Naive thymus-derived CD4-positive, alpha-beta T cell (primary cell): Measurements from ENCODE around the gene CAMK1D. TPM values are rescaled to one million over a fixed set of nuclear protein-coding genes. Genes with fewer than 3 reads are reported as not detected.

ENCODE experiments used
- ATAC-seq: fragments of 150-1000 bp; cut with Tn5 transposase; 2 replicates; pipeline ENCODE4 v1.10.0; 2021; ENCODE audit warnings: mild to moderate bottlenecking, moderate library complexity
- CTCF ChIA-PET: fragments of 350-600 bp; sonication (Branson Sonifier 250); formaldehyde crosslinking; loops from one replicate; lab custom pipeline; 2021; ENCODE audit warnings: antibody characterized with exemption; lab: Charles Lee
- POLR2A ChIA-PET: fragments of 350-600 bp; sonication (Branson Sonifier 250); formaldehyde crosslinking; loops from one replicate; lab custom pipeline; 2021; ENCODE audit warnings: antibody characterized with exemption, inconsistent platforms; lab: Charles Lee
- DNase-seq, 9 donors: peaks; one replicate each; pipeline versions ENCODE4 v3.0.0 to v3.0.0-alpha.2; 2020 to 2022; ENCODE audit warnings: mixed read lengths in 1 of 9
- H3K27ac ChIP-seq: one replicate; pipeline ENCODE4 v1.7.0; 2013; ENCODE audit warnings: mild to moderate bottlenecking, low read depth, low read length, moderate library complexity
- H3K27me3 ChIP-seq, 2 donors: one replicate each; pipeline ENCODE4 v1.7.0; 2013; ENCODE audit warnings: low read length in 2 of 2, mild to moderate bottlenecking in 2 of 2, moderate library complexity in 2 of 2; ENCODE audit not compliant: control insufficient read depth in 2 of 2, insufficient read depth in 2 of 2
- H3K36me3 ChIP-seq, 3 experiments: 1 replicate in 2 of 3; 2 replicates in 1 of 3; pipeline ENCODE4 v1.7.0; 2013; ENCODE audit warnings: low read length in 3 of 3, mild to moderate bottlenecking in 3 of 3, moderate library complexity in 1 of 3; ENCODE audit not compliant: insufficient read depth in 3 of 3, control insufficient read depth in 2 of 3
- H3K4me1 ChIP-seq, 2 donors: one replicate each; pipeline ENCODE4 v1.7.0; 2013; ENCODE audit warnings: low read length in 2 of 2, mild to moderate bottlenecking in 2 of 2, moderate library complexity in 1 of 2; ENCODE audit not compliant: control insufficient read depth in 2 of 2, insufficient read depth in 2 of 2
- H3K4me3 ChIP-seq: 2 replicates; pipeline ENCODE4 v1.7.0; 2013; ENCODE audit warnings: mild to moderate bottlenecking, low read length
- H3K9me3 ChIP-seq, 3 experiments: 1 replicate in 2 of 3; 2 replicates in 1 of 3; pipeline ENCODE4 v1.7.0; 2013; ENCODE audit warnings: low read length in 3 of 3; ENCODE audit not compliant: control insufficient read depth in 2 of 3
- H3K27ac Mint-ChIP-seq, 9 donors: one replicate each; pipeline ENCODE4 v1.8.0; 2020 to 2022; ENCODE audit warnings: mixed read lengths in 9 of 9, mild to moderate bottlenecking in 8 of 9, moderate library complexity in 5 of 9, inconsistent platforms in 2 of 9
- H3K27me3 Mint-ChIP-seq, 5 donors: one replicate each; pipeline ENCODE4 v1.8.0; 2021 to 2022; ENCODE audit warnings: mixed read lengths in 5 of 5, mild to moderate bottlenecking in 1 of 5
- H3K36me3 Mint-ChIP-seq, 5 donors: one replicate each; pipeline ENCODE4 v1.8.0; 2020 to 2022; ENCODE audit warnings: mixed read lengths in 5 of 5, mild to moderate bottlenecking in 3 of 5, inconsistent platforms in 1 of 5
- H3K4me1 Mint-ChIP-seq, 7 donors: one replicate each; pipeline ENCODE4 v1.8.0; 2020 to 2022; ENCODE audit warnings: mixed read lengths in 7 of 7, mild to moderate bottlenecking in 3 of 7, inconsistent platforms in 1 of 7
- H3K4me3 Mint-ChIP-seq, 10 donors: one replicate each; pipeline ENCODE4 v1.8.0; 2020 to 2022; ENCODE audit warnings: mild to moderate bottlenecking in 10 of 10, mixed read lengths in 10 of 10, moderate library complexity in 6 of 10, inconsistent platforms in 2 of 10
- H3K9me3 Mint-ChIP-seq, 11 donors: one replicate each; pipeline ENCODE4 v1.8.0; 2020 to 2022; ENCODE audit warnings: mixed read lengths in 11 of 11, mild to moderate bottlenecking in 4 of 11, inconsistent platforms in 1 of 11, moderate library complexity in 1 of 11
- intact Hi-C, 2 donors: fragments of 100-400 bp; cut with micrococcal nuclease; formaldehyde crosslinking; loops; one replicate each; pipeline ENCODE4 v1.15.1; 2023
- polyA plus RNA-seq, 2 donors: library from polyadenylated mRNA; unstranded; fragments of 300-500 nt; fragmentation: Illumina TruSeq; gene quantifications; one replicate each; pipeline ENCODE4 v1.2.3, GENCODE V29; 2021
- total RNA-seq, 6 experiments: library from RNA in 5 of 6; stranded (reverse) in 5 of 6; gene quantifications; 1 replicate in 5 of 6; 2 replicates in 1 of 6; pipeline ENCODE4 v1.2.3 and lab custom pipeline; 2021 to 2026

Gene CAMK1D
- total and polyA plus RNA-seq, 7 experiments from 2014 or later: 12.5 to 43.2 (median 18.6) TPM

GRCh38 chr10:12338981-12339380 is 10.4 kb upstream of the CAMK1D start:
- Histone ChIP-seq H3K27me3 (no peaks in the 10 kb centered on the region), H3K36me3 (no peaks in the 10 kb centered on the region), H3K4me1 (no peaks in the 10 kb centered on the region), H3K4me3 (no peak overlapping the region), H3K9me3 (no peaks in the 10 kb centered on the region), H3K27ac (no peak overlapping the region)
- no peak for ATAC-seq
- ChIA-PET CTCF (no interaction called here), POLR2A (no interaction called here)
- Mint-ChIP-seq H3K27me3 (peaks cover 0 to 30% (median 0%) of the 10 kb centered on the region in 5 donors), H3K4me1 (peaks cover 4 to 11% (median 9%) of the 10 kb centered on the region in 7 donors), H3K27ac (no peak overlapping the region), H3K9me3 (peaks cover 0 to 11% (median 3%) of the 10 kb centered on the region in 11 donors), H3K36me3 (peaks cover 0 to 4% (median 0%) of the 10 kb centered on the region in 5 donors), H3K4me3 (no peak overlapping the region)
- no peak for DNase-seq
- intact Hi-C loops: no loop called here

- Mint-ChIP-seq H3K4me3 (no peak overlapping the region), H3K36me3 (peaks cover 0 to 4% (median 0%) of the 10 kb centered on the region in 5 donors), H3K27me3 (peaks cover 0 to 34% (median 0%) of the 10 kb centered on the region in 5 donors), H3K27ac (no peak overlapping the region), H3K4me1 (peaks cover 5 to 14% (median 11%) of the 10 kb centered on the region in 7 donors), H3K9me3 (peaks cover 0 to 11% (median 3%) of the 10 kb centered on the region in 11 donors)
- Histone ChIP-seq H3K36me3 (no peaks in the 10 kb centered on the region), H3K4me1 (no peaks in the 10 kb centered on the region), H3K27me3 (no peaks in the 10 kb centered on the region), H3K9me3 (no peaks in the 10 kb centered on the region), H3K4me3 (no peak overlapping the region), H3K27ac (no peak overlapping the region)
- intact Hi-C loops: loop anchor here in 1 of 2 donors (10.0 kb wide), 1 partner anchor 296 kb away; the partner anchor contains the start of gene UPF2
- ATAC-seq (no peak), DNase-seq (no peak)
- POLR2A ChIA-PET: no interaction called here
- CTCF ChIA-PET: interaction anchor here (0.5 kb wide), 1 partner anchor 64 kb away, joined by 3 read pairs; no protein-coding TSS in a partner anchor
Observed at GRCh38 chr10:12340371-12340770, 9.0 kb upstream of the CAMK1D start.

GRCh38 chr10:12340937-12341336 is 8.4 kb upstream of the CAMK1D start:
- Mint-ChIP-seq H3K36me3 (peaks cover 0 to 4% (median 0%) of the 10 kb centered on the region in 5 donors), H3K27ac (peak overlapping the region in 1 of 9 donors; percentile 49), H3K9me3 (peaks cover 0 to 11% (median 3%) of the 10 kb centered on the region in 11 donors), H3K4me3 (no peak overlapping the region), H3K4me1 (peaks cover 5 to 14% (median 11%) of the 10 kb centered on the region in 7 donors), H3K27me3 (peaks cover 0 to 37% (median 0%) of the 10 kb centered on the region in 5 donors)
- no peak overlapping the region for H3K4me3 ChIP-seq
- ATAC-seq: no peak
- no peak overlapping the region for H3K27ac ChIP-seq
- H3K4me1 ChIP-seq: no peaks in the 10 kb centered on the region
- no peaks in the 10 kb centered on the region for H3K9me3 ChIP-seq
- ChIA-PET POLR2A (no interaction called here), CTCF (interaction anchor here (0.5 kb wide), 1 partner anchor 63 kb away, joined by 3 read pairs; no protein-coding TSS in a partner anchor)
- H3K27me3 ChIP-seq: no peaks in the 10 kb centered on the region
- intact Hi-C loops: loop anchor here in 1 of 2 donors (10.0 kb wide), 1 partner anchor 296 kb away; the partner anchor contains the start of gene UPF2
- DNase-seq: no peak
- no peaks in the 10 kb centered on the region for H3K36me3 ChIP-seq

GRCh38 chr10:12341526-12341925 is 7.8 kb upstream of the CAMK1D start:
- no peak overlapping the region for H3K27ac ChIP-seq
- H3K4me1 Mint-ChIP-seq: peaks cover 5 to 14% (median 11%) of the 10 kb centered on the region in 7 donors
- DNase-seq (no peak), ATAC-seq (no peak)
- no peaks in the 10 kb centered on the region for H3K4me1 ChIP-seq
- H3K27me3 Mint-ChIP-seq: peaks cover 0 to 40% (median 0%) of the 10 kb centered on the region in 5 donors
- H3K27me3 ChIP-seq: no peaks in the 10 kb centered on the region
- POLR2A ChIA-PET: no interaction called here
- H3K9me3 Mint-ChIP-seq: peaks cover 0 to 11% (median 3%) of the 10 kb centered on the region in 11 donors
- no peak overlapping the region for H3K4me3 Mint-ChIP-seq
- CTCF ChIA-PET: no interaction called here
- no peak overlapping the region for H3K27ac Mint-ChIP-seq
- intact Hi-C loops: loop anchor here in 1 of 2 donors (10.0 kb wide), 1 partner anchor 297 kb away; the partner anchor contains the start of gene UPF2
- H3K36me3 ChIP-seq: no peaks in the 10 kb centered on the region
- no peaks in the 10 kb centered on the region for H3K9me3 ChIP-seq
- no peak overlapping the region for H3K4me3 ChIP-seq
- H3K36me3 Mint-ChIP-seq: peaks cover 0 to 4% (median 0%) of the 10 kb centered on the region in 5 donors

GRCh38 chr10:12344375-12345110 is 4.8 kb upstream of the CAMK1D start:
- POLR2A ChIA-PET: interaction anchor here (0.7 kb wide), 1 partner anchor 1392 kb away, joined by 5 read pairs; no protein-coding TSS in a partner anchor
- no peak for ATAC-seq
- Histone ChIP-seq H3K27ac (no peak overlapping the region), H3K4me3 (no peak overlapping the region), H3K36me3 (no peaks in the 10 kb centered on the region), H3K27me3 (no peaks in the 10 kb centered on the region), H3K9me3 (no peaks in the 10 kb centered on the region), H3K4me1 (peaks cover 7 to 8% of the 10 kb centered on the region in 2 donors)
- intact Hi-C loops: loop anchor here in 1 of 2 donors (5.0 to 10.0 kb wide), 5 partner anchors 82 to 1443 kb away; partner anchors contain the start of genes CDC123, NUDT5 and UPF2
- peaks cover 0 to 11% (median 3%) of the 10 kb centered on the region in 11 donors for H3K9me3 Mint-ChIP-seq
- peak overlapping the region in 1 of 9 donors; percentile 28 for H3K27ac Mint-ChIP-seq
- peaks cover 0 to 54% (median 0%) of the 10 kb centered on the region in 5 donors for H3K27me3 Mint-ChIP-seq
- CTCF ChIA-PET: interaction anchor here (1.0 kb wide), 1 partner anchor 312 kb away, joined by 3 read pairs; no protein-coding TSS in a partner anchor
- H3K36me3 Mint-ChIP-seq: peaks cover 0 to 4% (median 0%) of the 10 kb centered on the region in 5 donors
- no peak for DNase-seq
- H3K4me3 Mint-ChIP-seq: no peak overlapping the region
- peaks cover 0 to 30% (median 24%) of the 10 kb centered on the region in 7 donors for H3K4me1 Mint-ChIP-seq

GRCh38 chr10:12346707-12347106 is 2.6 kb upstream of the CAMK1D start:
- DNase-seq: no peak
- Histone ChIP-seq H3K27ac (no peak overlapping the region), H3K4me3 (no peak overlapping the region), H3K4me1 (peaks cover 17 to 18% of the 10 kb centered on the region in 2 donors), H3K27me3 (no peaks in the 10 kb centered on the region), H3K9me3 (no peaks in the 10 kb centered on the region), H3K36me3 (peaks cover 0 to 4% (median 0%) of the 10 kb centered on the region in 3 experiments)
- ChIA-PET POLR2A (no interaction called here), CTCF (interaction anchor here (0.6 kb wide), 1 partner anchor 22 kb away, joined by 8 read pairs; no protein-coding TSS in a partner anchor)
- H3K27me3 Mint-ChIP-seq: peaks cover 0 to 58% (median 0%) of the 10 kb centered on the region in 5 donors
- peak overlapping the region in 1 of 10 donors; percentile 22 for H3K4me3 Mint-ChIP-seq
- no peak for ATAC-seq
- intact Hi-C loops: loop anchor here in 1 of 2 donors (5.0 to 10.0 kb wide), 5 partner anchors 84 to 1441 kb away; partner anchors contain the start of genes CDC123, NUDT5 and UPF2
- peaks cover 10 to 34% (median 27%) of the 10 kb centered on the region in 7 donors for H3K4me1 Mint-ChIP-seq
- H3K9me3 Mint-ChIP-seq: peaks cover 0 to 11% (median 3%) of the 10 kb centered on the region in 11 donors
- peak overlapping the region in 2 of 9 donors; percentile 81 to 83 for H3K27ac Mint-ChIP-seq
- H3K36me3 Mint-ChIP-seq: peaks cover 0 to 4% (median 3%) of the 10 kb centered on the region in 5 donors
